Erythroblast (primary cell): ENCODE measurements around the gene BGLAP.

ENCODE experiments used
- DNase-seq, 2 experiments: peaks; one replicate each; lab custom pipeline; 2025; lab: John Stamatoyannopoulos, UW
- GATA1 ChIP-seq: IDR thresholded peaks from 2 replicates; pipeline ENCODE4 v1.6.1; 2011; ENCODE audit warnings: low read depth, mild to moderate bottlenecking, control low read depth, low read length, moderate library complexity
- POLR2A ChIP-seq: IDR thresholded peaks from 2 replicates; pipeline ENCODE4 v1.6.1; 2011; ENCODE audit warnings: mild to moderate bottlenecking, low read length

Gene BGLAP

DNA sequence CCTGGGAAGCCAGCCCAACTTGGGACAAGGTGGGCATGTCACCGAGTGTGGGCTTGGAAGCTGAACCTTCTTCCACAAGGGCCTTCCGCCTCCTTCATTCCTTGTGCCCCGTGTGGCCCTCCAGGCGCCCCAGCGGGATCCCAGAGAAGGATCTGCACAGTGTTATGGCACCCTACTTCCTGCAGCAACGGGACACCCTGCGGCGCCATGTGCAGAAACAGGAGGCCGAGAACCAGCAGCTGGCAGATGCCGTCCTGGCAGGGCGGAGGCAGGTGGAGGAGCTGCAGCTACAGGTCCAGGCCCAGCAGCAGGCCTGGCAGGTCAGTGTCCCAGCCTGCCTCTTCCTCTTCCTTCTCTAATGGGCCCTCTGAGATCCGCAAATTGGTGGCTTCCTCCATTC, 5.8 kb upstream of the BGLAP start:
- TF ChIP-seq GATA1 (no peak), POLR2A (no peak)
- no peak for DNase-seq

GRCh38 chr1:156238248-156238647, 3.7 kb upstream of the BGLAP start:
- no peak for DNase-seq
- TF ChIP-seq POLR2A (no peak), GATA1 (no peak)

- no peak for TF ChIP-seq POLR2A
- no peak for TF ChIP-seq GATA1
- no peak for DNase-seq
These were observed 623 bp upstream of the BGLAP start for GRCh38 chr1:156241311-156241811.

DNA sequence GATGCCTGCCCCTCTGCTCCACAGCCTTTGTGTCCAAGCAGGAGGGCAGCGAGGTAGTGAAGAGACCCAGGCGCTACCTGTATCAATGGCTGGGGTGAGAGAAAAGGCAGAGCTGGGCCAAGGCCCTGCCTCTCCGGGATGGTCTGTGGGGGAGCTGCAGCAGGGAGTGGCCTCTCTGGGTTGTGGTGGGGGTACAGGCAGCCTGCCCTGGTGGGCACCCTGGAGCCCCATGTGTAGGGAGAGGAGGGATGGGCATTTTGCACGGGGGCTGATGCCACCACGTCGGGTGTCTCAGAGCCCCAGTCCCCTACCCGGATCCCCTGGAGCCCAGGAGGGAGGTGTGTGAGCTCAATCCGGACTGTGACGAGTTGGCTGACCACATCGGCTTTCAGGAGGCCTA, 754 bp downstream of the BGLAP start:
- no peak for TF ChIP-seq POLR2A
- DNase-seq: no peak

GRCh38 chr1:156244126-156244525, 2.1 kb downstream of the BGLAP start:
- TF ChIP-seq POLR2A (no peak), GATA1 (no peak)
- DNase-seq: no peak

GRCh38 chr1:156244712-156245111, 2.7 kb downstream of the BGLAP start:
- no peak for DNase-seq
- TF ChIP-seq GATA1: no peak
- no peak for TF ChIP-seq POLR2A

DNA sequence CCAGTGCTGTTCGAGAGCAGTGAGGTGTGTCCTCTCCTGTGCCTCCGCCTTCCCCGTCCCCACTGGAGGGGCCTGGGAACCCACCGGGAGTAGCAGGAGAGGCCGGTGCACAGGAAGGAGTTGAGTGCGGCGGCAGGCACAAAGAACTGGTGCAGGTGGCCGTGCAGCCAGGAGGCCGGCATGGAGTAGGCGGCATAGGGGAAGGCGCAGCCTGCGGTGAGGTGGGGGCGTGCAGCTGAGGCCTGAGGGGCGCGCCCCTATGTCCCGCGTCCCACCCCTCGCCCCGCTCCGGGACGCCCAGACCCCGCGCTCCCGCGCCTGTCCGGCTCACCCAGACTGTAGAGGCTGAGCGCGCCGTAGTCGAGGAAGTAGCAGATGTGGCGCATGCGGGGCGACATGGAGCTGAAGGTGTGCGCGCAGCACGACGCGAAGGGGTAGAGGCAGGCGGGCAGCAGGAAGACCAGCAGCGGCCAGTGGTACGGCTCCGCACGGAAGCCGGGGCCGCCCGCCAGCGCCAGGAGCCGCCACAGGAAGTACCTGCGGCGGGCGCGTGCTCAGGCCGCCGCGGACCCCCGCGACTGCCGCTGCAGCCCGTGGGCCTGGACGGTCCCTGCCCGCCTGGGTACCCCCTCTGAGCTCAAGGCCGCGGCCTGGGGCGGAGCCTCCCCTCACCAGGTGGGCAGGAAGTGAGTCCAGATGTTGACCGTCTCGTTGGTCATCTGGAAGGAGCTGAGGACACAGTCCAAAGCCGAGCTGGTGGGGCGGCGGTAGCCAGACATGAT, 3.7 kb downstream of the BGLAP start:
- TF ChIP-seq POLR2A (no peak), GATA1 (no peak)
- peak; percentile 32 to 45 for DNase-seq

- TF ChIP-seq GATA1 (no peak), POLR2A (no peak)
- DNase-seq: no peak
These were observed 4.3 kb downstream of the BGLAP start for GRCh38 chr1:156246241-156246780.

DNA sequence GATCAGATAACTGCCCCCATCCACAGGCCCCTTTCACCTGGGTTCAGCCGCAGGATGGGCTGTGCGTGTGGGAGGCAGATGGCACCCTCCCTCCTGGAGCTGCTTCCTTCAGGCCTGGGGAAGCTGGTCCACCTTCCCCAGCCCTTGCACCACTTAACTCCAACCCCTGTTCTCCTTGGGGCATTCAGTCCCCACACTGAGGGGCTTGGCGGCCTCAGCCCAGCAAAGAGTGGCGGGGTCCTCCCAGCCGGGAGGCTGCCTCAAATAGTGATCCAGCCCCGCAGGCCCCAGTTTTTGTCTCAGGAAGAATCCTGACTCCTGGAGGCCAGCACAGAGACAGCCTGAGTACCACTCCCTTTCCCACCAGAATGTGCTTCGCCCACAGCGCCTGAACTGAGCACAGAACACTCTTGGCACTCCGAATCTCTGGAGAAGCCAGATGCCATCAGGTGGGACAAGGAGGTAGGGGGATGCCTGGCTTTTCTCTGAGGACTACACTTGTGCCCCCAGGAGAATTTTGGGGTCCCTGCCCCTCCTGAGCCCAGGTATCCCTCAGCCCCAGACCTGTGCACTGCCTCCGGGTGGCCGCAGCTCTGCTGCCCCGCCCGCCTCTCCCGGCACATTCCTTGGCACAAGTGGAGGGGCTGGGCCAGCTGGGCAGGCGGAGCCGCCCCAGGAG, 4.9 kb downstream of the BGLAP start:
- TF ChIP-seq GATA1 (no peak), POLR2A (no peak)
- no peak for DNase-seq

- TF ChIP-seq POLR2A: no peak
- no peak for TF ChIP-seq GATA1
- no peak for DNase-seq
These were observed 5.7 kb downstream of the BGLAP start, which contains the start of gene PAQR6 for GRCh38 chr1:156247460-156248322. PAQR6 (minus strand) TSS chr1:156248056; CDS start chr1:156246731, 1,325 bp downstream.

GRCh38 chr1:156248323-156248683, 6.3 kb downstream of the BGLAP start:
- TF ChIP-seq GATA1 (no peak), POLR2A (no peak)
- no peak for DNase-seq

GRCh38 chr1:156249593-156249992, 7.6 kb downstream of the BGLAP start:
- no peak for DNase-seq
- TF ChIP-seq GATA1: no peak
- TF ChIP-seq POLR2A: no peak

DNA sequence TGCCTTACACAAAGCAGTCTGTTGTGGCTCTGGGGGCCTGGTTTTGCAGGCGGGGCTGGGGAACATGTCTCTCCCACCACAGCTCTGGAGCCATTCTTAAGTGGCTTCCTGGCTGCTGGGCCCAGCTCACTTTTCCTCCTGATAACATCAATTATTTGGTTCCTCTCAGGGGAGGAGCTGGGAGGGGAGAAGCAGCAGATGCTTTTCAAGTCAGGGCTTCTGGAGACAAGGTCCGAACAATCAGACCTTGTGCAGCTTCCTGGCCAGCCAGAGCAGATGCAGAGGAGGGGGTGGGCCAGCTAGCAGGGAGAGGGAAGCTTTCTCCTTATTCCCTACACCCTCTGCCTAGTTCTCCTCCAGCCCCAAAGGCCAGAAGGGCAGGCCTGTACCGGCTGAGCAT, 9.5 kb downstream of the BGLAP start:
- TF ChIP-seq POLR2A: no peak
- TF ChIP-seq GATA1: no peak

More for the DNA sequence above, 9.5 kb downstream of the BGLAP start:
- no peak for DNase-seq
